HG02798 (cell line): ENCODE results near the gene RAP1GDS1.
"Not testable (repeated sequence)": the region's sequence is repeated elsewhere in the genome, so short reads cannot be mapped to it uniquely, and the experiment has no call there.

Experiments
- ATAC-seq: cut with Tn5 transposase; IDR thresholded peaks from one replicate; pipeline ENCODE4 v1.9.1; 2021; ENCODE audit warnings: mild to moderate bottlenecking; ENCODE audit not compliant: unreplicated experiment, poor library complexity

RAP1GDS1 gene

DNA sequence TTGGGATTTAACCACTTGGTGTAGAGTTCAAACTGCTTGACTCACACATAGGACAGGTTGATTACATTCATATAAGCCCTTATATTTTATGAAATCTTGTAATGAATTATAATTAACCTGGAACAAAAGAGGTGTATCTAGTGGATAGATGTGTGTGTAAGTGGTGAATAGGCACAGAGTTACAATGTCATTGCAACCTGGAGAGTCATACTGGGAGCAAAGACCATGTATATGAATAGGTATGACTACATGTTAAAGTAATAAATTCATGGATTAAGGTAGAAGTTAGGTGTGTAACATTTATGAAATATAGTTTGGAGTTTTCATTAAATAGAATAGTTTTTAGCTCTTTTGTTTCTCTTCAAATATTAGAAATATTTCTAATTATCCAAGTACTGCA is 26.1 kb downstream of the RAP1GDS1 start:
- ATAC-seq: no peak

DNA sequence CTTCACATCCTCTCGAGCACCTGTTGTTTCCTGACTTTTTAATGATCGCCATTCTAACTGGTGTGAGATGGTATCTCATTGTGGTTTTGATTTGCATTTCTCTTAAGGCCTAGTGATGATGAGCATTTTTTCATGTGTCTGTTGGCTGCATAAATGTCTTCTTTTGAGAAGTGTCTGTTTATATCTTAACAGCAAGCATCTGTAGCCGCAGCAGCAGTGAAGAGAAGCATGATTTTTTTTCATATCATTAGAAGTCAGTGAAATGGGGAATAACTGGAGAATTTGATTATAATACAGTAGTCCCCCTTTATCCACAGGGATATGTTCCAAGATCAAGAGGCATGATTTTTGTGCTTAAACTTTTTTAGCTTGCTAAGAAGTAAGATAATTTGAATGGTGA is 27.5 kb downstream of the RAP1GDS1 start:
- ATAC-seq: peak; percentile 46

DNA sequence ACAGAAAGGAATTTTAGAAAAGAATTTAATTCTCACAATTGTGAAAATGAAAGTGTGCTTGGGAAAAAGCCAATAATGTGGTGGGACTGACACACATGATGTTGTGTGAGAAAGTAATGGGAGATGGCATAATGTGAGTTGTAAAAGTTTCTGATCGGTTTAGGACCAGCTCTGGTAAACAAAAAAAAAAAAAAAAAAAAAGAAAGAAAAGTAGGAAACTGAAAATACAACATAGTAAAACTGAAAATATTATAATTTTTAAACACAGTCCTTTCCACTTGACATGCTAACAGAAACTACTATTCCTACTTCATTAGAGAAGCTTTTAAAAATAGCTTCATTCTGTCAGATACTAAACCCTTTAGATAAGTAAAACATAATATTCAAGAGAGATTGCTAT is 28.2 kb downstream of the RAP1GDS1 start:
- ATAC-seq: peak; percentile 69

DNA sequence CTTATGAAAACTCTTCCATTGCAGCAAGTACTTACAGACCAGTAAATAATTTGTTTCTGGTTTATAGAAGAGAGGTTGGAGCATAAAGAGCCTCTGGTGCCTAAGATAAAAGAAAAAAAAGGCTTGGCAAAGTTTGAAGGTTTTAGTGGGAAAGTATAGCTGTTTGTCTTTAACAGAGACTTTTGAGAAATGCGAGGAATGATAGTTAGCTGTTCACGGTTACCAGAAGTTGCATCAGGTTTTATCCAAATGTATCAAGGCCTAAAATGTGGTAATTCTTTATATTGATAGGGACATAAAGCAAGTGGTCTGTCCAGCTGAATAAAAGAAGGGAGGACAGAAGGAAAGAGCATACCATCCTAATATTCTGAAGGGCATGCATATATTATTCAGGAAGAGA is 29.3 kb downstream of the RAP1GDS1 start:
- no peak for ATAC-seq

DNA sequence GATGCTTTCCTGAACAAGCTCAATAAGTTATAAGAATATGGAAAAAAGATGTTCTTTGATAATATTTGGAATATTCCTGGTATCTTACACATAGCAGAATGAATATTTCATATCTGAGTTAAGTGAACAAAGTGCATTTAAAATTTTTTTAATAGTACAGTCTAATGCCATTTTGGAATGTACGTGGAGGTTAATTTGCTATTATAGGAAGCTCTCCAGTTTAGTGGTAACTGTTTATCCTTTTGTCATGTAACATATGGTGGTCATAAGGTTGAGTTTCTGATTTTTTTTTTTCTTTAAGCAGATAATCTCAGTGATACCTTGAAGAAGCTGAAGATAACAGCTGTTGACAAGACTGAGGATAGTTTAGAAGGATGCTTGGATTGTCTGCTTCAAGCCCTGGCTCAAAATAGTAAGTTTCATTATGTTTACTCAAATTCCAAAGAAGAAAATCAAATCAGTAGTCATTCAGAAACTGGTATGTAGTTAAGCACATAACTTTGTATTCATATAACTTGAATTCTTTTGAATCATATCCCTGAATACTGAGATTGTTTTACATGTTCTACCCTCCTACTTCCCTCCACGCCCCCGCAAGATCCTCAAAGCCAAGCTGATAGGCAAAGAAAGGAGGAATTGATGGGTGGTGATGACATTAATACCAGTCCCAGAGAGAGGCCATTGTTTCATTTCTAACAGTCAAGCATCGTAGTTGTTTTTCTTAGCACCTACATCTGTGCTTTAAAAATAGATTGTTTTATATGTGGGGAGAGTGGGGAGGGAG is 32.1 kb downstream of the RAP1GDS1 start:
- no peak for ATAC-seq

DNA sequence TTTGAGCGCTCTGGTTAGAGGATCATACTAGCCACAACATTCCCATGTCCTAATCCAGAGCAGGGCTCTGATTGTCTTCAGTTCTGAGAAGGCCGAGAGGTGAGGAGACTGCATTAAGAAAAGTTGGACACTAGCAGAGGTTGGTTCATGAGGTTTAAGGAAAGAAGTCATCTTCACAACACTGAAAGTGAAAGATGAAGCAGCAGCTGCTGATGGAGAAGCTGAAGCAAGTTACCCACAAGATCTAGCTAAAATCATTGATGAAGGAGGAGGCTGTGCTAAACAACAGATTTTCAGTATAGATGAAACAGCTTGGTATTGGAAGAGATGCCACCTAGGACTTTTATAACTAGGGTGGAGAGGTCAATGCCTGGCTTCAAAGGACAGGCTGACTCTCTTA is 36.8 kb downstream of the RAP1GDS1 start:
- ATAC-seq: peak; percentile 53

DNA sequence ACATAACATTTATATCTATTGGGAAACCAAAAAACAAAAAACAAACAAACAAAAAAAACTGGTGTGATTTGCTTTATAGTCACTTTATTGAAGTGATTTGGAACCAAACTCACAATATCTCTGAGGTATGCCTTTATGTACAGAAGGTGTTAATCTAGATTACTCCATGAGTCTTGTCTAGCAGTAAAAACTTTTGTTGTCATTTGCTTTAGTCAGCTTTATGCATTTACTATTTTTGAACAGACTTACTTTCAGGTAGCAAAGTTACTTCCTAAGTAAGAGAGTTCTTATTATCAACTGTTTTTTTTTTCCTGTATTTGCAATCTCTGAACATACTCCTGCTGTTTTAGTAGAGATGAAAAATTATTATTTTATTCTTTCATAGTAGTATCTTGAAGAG is 39.5 kb downstream of the RAP1GDS1 start:
- no peak for ATAC-seq

DNA sequence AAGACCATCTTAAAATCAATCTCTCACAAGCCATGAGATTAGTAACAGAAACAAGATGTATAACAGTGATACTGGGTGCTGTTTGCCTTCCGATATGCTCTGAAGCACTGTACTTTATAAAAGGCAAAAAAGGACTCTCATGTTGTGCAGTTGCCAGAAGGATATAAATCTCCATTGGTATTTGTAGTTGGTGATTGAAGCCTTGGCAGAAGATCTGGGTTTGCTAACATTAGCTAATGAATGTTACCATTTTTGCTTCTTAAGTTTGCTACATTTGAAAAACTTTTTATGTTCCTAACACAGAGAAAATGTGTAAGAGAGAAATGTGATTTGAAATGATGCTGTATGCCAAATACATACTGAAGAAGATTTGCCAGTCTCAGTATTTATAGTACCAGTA is 44.4 kb downstream of the RAP1GDS1 start:
- no peak for ATAC-seq

DNA sequence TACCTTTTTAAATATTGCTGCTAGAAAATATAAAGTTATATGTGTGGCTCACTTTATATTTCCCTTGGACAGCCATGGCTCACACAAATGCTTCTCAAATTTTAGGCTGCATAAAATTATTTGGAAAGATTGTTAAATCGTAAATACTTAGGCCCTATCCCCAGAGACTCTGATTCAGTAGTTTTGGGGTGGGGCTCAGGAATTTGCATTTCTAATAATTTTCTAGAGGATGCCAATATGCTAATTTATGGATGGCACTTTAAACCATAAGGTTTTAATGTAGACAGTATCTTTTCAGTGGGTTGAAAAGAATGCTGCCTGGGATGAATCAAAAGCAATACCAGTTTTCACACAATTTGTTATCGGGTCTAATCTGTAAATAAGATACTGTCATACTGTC is 49.7 kb downstream of the RAP1GDS1 start:
- ATAC-seq: no peak

DNA sequence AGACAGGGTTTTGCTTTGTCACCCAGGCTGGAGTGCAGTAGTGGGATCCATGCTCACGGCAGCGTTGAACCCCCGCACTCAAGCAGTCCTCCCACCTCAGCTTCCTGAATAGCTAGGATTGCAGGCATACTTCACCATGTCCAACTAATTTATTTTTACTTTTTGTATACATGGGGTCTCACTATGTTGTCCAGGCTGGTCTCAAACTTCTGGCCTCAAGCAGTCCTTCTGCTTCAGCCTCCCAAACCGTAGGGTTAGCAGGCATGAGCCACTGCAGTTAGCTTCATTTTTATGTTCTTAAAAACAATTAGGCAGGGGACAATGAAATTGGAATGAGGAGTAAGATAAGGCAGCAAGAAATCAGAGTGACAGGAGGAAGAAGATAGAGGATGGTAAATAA is 50.5 kb downstream of the RAP1GDS1 start:
- ATAC-seq: no peak

DNA sequence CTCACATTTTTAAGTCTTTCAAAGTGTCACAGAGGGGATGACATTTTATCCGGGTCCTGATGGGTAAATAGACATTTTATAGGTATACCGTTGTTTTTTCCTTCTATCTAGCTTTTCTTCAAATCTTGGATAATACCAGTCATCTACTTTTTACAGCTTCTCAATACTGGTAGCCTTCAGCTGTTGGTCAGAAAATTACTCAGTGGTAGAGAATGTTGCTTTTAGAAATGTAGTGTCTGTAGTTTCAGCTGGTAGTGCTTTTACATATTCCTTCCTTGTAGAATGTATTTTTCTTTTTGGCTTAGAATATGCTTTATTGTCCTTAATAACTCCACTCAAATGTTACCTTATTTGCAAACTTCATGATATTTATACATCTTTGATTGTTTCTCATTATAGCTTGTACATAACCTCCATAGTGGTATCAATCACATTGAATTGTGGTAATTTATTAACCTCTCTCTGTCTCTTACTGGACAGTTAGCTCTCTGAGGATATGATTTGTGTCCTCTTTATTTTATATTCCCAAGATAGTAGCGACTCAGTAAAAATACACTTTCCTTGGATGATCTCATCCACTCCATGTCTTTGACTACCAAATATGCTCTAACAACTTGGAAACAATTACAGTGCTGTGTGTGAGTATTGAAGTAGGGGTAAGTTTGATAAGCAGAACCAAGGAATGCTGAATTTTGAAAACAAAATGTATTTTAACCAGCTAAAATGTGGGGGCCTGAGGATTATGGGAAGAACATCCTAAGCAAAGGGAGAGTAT is 53.8 kb downstream of the RAP1GDS1 start:
- no peak for ATAC-seq

DNA sequence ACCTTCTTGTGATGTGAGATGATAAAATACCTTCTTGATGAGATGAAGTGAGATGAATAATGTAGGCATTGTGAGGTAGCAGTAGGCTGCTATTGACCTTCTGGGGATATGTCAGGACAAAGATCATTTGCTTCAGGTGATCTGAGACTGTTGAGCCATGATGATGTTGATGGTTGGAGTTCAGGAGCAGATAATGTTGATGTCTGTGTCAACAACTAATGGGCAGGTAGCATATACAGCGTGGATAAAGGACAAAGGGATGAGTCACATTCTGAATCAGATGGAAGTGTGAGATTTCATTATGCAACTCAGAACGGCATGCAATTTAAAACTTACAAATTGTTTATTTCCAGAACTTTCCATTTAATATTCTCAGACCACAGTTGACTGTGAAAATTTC is 57.3 kb downstream of the RAP1GDS1 start:
- ATAC-seq: no peak

DNA sequence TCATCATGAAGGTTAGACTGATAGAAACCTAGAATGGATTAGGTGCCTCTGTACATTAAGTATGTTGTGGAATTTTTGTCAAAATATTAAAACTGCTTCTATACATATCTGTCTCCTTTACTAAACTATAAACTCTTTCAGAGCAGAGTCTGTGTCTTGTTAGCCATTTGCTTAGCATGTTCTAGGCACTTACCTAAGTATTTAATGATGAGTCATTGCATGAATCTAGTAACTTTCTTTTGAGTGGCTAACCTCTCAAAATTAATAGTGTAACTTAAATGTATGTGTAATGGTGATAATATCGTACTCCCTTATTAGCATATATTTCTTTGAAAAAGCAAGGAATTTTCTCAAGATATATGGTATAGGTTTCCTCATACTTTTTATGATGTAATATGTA is 57.8 kb downstream of the RAP1GDS1 start:
- no peak for ATAC-seq

DNA sequence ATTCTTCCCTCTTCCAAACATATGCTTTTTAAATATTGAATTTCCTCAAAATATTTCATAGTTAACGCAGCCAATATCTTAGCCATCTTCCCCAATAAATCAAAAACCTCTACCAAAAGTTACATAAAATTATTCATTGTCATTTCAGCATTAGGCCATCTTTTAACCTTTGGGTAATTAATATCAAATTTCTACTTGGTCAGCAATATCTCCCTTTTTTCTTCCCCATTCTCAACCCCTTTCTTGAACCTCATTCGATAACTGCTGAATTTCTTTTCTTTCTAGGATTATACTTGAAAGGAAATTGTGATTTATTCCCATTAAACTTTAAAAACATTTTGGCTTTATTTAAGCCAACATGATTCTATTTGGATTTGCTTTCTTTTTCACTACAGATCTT is 65.0 kb downstream of the RAP1GDS1 start:
- no peak for ATAC-seq

DNA sequence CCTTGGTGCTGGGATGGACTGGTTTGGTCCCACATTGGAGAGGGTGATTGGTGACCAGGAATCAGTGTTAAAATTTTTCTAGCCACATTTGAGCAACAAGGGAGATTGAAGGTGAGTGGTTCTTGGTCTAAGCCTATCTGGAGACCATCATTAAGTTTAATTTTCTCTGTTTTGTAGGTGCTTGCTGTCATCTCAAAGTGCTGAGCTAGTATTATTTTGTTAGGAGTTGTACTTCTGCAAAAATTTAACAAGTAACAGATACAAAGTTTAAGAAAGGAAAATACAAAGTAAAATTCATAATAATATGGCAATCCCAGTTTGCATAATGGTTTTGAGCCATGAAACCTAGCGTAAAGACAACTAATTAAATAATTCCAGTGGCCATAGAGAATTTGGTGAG is 66.5 kb downstream of the RAP1GDS1 start:
- no peak for ATAC-seq

DNA sequence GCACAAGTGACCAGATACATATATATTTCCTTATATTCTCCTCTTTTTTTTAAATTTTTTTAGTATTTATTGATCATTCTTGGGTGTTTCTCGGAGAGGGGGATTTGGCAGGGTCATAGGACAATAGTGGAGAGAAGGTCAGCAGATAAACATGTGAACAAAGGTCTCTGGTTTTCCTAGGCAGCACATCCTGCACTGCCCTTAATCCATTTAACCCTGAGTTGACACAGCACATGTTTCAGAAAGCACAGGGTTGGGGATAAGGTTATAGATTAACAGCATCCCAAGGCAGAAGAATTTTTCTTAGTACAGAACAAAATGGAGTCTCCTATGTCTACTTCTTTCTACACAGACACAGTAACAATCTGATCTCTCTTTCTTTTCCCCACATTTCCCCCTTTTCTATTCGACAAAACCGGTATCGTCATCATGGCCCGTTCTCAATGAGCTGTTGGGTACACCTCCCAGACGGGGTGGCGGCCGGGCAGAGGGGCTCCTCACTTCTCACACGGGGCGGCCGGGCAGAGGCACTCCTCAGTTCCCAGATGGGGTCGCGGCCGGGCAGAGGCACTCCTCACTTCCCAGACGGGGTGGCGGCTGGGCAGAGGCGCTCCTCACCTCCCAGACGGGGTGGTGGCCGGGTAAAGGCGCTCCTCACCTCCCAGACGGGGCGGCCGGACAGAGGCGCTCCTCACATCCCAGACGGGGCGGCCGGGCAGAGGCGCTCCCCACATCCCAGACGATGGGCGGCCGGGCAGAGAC is 68.9 kb downstream of the RAP1GDS1 start:
- ATAC-seq: not testable (repeated sequence)

DNA sequence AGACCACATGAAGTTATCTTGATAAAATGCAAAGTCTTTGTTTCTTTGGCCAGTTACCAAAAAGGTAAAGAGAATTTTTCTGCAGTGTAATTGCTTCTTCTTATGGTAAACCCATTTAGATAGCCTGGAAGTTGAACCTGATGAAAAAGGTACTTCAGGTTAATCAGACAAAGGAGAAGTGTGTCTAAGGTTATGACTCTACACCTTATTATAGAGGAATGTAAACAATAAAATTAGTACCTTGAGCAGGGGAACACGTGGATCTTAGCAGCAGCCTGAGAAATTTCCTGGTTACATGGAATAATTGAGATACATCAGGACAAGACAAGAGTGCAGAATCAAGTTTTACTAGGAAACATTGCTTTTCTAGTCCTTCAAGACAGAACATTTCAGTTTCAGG is 70.8 kb downstream of the RAP1GDS1 start:
- ATAC-seq: no peak

DNA sequence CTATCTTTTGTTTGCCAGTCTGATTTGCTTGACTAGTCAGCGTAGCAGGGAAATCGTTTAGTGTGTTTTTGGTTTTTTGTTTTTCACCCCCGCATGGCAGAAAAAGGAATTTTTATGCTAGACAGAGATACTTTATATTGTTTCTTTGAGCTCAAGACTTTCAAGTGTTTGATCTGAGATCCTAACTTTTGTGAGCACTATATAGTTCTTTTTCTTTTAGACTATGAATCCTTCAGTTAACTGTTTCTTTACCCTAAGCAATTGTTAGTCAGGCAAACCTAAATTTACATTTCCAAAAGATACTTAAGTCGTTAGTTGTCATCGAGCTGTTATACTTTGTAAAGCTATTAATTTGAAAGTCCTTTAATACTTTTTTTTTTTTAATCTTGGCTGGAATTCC is 73.3 kb downstream of the RAP1GDS1 start:
- ATAC-seq: no peak

DNA sequence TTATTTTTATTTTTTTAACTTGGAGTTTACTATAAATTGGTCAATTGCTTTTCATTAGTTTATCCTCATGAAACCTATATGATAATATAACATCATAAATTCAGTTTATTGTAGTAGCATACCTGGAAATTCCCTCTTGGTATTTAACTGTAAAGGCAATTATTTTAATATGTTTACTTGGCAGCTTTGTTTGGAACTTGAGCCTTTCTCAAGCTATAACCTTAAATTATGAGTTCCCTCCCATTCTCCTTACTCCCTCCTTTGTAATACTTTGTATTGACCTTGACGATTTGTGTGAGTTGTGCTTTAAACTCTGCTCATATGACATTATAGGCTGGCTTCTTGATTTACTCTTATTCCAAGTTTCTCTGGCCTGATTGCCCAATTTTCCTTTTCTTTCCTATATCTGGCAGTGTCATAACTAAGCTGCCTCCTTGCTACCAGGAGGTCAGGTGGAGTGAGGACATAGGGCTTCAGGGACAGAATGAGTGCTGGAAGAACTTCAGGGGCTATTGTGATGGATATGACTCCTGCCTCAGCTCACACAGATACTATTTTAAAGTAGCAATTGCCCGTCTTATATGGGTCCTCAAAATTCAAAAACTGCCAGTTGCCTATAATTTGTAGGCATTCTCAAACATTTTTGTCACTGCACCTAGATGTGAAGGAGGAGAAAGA is 77.7 kb downstream of the RAP1GDS1 start:
- no peak for ATAC-seq

DNA sequence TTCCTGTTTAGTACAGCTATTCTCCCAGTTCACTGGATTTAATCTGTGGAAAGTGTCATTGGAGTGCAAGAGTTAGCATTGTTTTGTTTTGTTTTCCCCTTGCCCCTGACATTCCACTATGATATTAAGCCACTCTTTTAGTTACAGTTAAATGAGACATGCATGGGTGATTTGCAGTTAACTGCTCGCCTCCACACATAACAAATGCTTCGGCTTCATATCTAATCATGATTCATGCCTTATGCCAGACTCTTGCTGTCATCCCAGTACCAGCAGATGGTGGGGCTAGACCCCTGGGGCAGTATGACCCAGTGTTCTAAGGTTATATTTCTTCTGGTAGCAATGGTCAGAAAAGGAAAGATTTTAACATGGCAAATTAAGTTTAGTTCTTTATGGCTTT is 80.1 kb downstream of the RAP1GDS1 start:
- ATAC-seq: no peak

DNA sequence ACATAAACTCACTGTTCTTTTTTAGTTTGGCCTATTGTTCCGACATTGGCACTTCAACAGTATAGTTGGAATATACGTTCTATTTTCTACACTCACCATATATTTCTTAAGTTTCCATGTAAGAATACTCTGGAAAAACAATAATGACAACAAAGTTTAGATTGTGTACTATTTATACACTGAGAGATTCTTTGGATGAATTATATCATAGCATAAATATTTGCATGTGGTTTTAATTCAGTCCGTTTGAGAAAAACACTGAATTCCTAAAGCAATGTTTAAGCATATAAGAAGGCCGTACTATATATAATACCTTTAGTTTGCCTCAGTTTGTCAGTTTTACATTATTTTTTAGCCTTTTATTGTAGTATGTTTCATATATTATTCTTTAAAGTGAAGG is 82.4 kb downstream of the RAP1GDS1 start:
- ATAC-seq: no peak
